ENCODE data around the gene TENM4.

The TENM4 gene

DNA sequence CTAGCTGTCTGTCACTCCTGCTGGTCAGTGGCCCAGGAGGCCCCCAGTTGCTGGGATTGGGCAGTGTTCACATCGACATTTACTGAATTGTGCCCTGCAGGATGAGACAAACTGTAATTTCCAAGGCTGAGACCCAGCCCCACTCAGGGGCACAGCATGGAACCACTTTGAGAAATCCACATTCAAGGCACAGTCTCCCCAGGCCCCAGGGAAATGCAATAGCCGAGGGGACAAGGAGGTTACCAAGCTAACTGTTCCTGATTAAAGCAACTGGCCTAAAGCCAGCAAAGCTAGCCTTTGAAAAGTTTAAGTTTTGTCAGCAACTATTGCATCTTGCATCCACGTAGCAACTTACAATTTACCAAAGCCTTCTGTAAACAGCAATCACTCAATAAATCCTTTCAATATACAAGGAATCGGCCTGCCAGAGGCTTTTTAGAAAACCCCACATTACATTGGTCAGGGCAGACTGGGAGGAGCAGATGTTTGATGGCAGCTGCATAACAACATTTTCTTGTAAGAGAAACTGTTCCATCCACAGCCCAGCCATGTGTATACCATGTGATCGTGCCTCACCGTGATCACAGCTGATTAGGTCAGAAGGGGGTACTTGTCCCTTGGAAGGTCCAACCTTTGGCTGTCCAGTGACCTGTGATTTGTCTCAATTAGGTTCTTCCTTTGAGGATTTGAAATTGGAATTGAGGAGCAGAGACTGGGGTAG, 103.9 kb downstream of the TENM4 start:
- no peak for DNase-seq

DNA sequence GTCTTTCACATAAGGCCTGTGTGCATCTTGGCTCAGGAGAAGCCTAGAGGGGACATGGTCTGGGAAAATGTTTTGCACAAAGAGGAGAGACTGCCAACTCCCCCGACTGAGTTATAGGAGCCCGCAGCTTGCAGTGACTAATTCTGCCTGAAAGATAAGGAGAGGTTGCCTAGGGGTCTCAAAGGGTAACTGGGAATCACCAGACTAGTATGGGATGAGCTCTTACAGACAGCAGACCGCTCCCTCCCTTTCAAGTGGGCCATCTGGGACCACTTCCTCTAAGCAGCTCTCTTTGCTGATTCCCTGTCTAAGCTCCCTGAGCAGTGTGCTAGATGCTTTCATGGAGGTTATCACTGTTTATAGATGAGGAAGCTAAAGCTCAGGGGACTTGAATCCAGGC, 105.1 kb downstream of the TENM4 start:
- no peak for DNase-seq

DNA sequence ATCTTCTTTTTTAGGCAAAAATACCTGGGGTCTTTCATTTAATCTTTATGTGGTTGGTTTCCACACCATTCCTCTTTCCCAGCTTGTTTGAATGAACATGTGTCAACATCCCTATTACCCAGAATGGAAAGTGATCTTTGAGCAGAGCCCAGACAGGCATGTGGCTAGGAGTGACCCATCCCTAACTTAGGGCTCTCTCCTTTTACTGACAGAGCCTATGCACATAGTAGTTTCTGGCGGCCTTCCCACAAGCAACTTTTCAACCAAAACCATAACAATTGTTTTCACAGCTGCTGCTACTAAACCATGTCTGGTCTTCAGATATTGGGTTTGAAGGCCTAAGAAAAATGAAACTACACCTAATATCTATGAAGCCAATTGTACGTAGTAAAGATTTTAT, 107.5 kb downstream of the TENM4 start:
- no peak for DNase-seq

DNA sequence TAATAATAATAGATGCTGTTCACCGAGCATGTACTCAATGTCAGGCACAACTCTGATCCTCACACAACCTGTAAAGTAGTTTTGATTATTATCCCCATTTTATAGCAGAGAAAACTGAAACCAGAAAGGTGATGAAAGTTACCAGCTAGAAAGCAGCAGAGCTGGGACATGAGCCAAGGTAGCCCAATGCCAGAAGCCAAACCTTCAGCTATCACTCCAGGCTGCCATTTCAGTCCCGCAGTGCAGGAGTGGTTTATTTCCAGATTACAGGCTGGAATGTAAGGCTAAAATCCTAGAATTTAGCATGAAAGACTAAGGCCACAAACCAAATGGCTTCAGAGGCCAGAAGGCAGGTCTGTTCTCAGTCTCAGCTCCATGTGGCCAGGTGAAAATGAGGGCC, 108.8 kb downstream of the TENM4 start:
- DNase-seq = no peak

DNA sequence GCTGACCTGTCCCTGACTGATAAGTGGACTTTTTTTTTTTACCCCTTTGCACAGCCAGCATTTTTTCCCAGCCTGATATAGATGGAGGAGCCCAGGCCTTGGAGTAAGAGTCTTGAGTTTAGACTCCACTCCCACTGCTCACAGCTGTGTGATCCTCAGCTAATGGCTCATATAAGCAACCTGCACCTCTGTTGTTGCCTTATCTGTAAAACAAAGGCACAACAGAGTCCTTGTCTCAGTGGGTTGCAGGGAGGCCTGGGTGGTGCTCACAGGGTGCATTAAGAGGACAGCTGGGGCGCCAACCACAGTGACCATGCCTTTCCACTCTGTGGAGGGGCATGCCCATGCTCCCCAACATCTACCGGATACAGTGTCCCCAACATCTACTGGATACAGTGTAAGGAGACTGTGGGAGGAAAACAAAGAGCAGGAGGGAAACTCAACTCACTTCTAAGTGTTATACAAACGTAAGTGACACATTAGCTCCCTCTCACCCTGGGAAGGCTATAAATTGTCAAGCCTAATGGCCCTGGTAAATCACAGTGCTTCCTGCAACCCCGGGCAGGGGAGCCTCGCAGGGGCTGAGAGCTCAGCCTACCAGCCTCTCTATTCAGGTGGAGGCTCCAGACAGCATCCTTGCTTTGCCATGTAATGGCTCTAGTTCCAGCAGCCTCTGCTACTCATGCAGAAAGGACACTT, 109.5 kb downstream of the TENM4 start:
- DNase-seq = no peak

DNA sequence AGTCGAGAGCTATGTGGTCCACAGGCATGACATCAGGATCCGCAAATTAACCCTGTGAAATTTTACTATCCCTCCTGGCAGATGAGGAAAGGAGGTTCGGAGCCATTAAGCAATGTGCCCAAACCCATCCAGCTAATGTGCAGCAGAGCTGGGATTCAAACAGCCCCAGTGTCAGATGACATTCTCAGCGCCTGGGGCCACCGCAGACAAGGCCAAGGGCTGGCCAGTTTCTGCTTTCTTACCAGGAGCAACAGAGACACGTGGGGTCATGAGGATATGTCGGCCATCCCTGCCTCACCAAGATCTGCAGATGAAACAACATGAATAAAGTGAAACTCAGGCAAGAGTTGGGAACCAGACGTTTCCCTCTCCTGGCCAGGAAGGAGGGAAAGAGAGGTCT, 110.2 kb downstream of the TENM4 start:
- DNase-seq = no peak

DNA sequence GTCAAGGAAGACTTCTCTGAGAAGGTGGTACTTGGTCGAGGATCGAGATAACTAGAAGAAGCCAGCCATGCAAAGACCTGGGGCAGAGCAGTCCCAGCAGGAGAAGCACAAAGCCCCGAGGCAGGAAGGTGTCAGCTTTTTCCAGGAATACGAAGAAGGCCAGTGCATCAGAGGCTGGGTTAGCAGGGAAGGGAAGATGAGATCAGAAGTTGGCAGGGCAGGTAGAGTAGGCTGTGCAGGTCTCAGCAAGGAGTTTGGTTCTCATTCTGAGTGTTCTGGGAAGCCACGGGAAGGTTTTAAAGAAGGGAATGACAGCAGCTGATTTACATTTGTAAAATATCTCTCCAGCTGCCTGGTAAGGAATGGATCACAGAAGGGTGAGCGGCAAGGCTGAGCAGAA, 111.3 kb downstream of the TENM4 start:
- DNase-seq = no peak

DNA sequence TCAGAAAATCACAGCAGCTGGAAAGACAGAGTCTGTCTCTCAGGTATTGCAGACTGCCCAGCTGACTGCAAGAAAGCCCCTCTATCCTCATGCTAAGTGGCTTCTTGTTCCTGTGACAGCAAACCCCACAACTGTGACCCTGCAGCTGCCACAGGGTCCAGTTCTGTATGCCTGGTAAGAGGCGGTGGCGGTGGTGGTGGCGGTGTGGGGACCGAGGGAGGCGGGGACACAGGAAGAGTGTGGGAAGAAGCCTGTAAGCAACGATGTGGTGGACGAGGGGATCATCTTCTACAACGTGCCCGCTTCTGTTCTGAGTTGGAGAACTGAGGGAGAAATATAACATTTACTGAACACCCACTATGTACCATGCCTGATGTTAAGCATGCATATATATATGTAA, 112.4 kb downstream of the TENM4 start:
- no peak for DNase-seq

DNA sequence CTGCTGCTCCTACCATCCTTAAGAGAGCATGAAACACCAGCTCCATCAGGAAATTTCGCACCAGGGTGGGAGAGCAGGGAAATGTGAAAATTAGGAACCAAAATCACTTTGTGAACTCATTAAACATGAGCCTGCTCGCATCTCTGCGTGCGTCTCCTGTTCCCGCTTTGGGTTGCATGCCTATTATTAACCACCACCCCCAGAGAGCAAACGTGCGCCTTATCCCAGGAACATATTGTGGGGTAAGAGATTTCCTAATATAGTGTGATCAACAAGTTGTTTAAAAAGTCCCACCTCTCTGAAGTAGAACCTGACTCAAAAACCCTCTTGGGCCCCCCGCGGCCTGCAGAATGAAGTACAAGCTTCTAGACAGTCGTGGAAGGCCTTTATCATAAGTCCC, 115.0 kb downstream of the TENM4 start:
- no peak for DNase-seq

DNA sequence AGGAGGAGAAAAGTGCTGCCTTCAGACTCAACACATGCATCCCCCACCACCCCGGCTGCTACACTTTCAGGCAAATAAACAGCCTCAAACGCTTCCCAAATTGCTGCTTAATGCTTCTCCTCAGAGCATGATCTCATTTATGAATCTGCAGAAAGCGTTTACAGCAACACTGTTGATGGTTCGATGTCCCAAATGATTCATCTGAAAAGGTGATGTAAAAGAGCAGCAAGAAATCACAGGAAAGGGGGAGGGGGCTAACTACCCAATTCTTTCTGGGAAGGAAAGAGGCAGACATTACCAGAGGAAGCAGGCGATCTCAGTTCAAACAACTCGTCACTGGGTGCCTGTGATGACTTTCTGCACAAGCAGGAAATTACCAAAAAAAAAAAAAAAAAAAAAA, 119.6 kb downstream of the TENM4 start:
- no peak for DNase-seq

DNA sequence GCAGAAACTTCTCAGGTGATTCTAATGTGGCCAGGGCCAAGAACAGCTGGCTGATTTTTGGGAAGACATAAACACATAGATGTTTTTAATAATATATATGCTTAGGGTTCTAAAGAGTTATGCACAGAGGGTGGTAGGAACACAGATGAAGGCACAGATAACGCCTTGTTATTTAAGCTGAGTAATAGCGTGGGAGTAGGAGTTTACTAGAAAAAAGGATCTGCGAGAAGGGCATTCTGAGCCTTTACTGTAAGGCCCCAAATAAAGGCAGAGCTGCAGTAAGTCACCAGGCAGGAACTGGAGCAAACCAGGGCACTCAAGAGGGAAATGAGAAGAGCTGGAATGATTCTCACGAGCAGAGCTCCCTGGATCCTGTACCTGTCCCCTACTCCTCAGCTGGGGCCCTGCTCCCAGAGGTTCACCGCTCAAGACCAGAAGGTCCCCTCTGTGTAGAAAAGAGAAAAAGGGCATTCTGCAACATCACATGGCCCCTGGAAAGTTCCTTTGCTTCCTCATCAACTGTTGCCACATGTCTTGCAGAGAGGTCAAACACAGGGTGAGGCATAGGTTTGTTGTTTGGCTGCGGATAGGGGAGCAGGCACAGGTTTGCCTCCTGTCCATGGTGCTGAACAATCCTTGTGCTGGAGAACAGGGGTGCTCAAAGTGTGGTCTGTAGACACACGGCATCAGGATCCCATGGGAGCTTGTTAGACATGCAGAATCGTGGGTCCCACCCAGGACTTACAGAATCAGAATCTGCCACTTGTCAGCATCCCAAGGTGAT, 125.7 kb downstream of the TENM4 start:
- no peak for DNase-seq

DNA sequence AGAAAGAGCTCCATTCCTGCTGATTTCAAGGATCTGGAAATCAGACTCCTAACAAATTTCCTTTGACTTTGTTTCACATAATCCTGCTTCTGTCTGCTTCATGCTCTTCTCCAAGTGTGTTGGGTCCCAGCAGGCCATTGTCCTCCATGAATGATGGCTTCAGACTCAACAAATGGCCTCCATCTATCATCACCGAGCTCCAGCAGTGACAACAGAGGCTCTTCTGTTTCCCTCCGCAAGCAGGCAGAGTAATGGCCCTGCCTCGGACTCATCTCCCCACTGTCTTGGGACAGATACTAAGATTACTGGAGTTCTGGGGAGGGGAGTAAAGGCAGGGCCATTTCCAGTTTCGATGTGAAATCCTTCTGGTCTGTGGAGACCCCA, 127.3 kb downstream of the TENM4 start:
- DNase-seq = no peak

DNA sequence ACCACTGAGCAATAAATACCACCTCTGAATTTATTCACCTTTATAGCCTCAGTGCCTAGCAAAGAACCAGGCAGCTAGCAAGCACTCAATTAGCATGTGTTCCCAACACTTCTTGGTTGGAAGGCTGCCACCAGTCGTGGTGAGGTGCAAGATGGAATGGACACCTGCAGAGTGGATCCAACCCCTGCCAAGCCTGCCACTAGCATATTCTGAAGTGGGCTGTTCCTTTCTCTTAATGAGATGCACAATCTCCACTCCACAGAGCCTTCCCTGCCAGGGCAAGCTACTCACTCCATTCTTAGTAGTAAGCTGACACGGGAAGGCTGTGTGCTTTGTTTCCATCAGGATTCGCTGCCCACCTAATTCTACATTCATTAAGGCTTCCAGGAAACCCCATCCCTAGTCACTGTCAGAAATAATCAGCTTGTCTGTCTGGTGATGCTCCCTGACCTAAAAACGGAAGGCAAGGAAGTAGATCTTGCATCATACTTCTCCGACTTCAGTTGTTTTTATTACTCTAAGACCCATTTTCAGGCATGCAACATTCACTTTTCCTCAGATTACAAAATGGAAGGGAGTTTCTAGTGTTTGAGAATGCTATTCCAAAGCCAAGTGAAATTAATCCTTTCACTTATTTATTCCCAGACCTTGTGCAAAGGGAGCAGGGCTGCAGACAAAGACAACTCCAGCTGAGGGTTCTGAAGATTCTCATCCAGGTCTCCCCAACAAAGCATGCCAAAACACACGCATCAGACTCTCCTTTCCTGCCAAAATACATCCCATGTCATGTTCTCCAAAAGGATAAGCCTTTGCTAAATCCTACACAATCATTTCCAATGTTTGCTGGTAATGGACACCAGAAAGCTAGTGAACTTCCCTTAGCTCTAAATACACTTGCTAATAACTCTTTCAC, 128.0 kb downstream of the TENM4 start:
- peak in 1 of 2 experiments; percentile 51 for DNase-seq

DNA sequence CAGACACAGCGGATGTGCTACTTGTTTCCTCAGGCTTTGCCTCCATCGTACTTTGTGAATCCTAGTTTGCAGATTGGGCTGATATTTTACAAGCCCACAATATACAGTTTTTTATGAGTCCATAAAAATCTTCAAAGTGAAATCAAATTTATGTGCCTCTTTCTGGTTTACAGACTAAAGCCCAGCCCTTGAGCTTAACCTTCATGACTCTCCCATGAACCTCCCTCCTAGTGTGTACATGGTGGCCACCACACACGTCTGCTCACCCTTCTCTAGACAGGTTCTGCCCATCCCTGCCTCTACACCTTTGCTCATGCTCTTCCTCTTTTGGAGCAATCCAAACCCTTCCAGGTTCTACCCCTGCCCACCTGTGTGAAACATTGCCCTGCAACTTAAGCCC, 129.4 kb downstream of the TENM4 start:
- DNase-seq = no peak

DNA sequence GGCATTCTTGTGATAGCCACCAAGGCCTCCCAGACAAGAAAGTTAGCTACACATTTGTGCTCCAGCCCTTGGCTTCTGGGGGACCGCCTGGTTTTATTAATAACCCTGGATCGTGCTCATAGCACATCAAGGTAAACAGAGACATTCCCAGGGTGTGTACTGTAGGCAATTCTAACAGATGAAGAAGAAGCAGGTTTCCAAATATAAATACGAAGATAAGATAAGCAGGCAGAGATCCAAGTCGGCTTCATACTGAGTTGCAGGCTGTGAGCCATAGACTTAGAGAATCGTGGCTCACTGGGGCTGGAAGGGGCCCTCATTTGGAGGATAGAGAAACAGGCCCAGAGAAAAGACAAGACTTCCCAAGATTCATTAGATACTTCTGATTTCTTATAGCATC, 131.4 kb downstream of the TENM4 start:
- DNase-seq = no peak

DNA sequence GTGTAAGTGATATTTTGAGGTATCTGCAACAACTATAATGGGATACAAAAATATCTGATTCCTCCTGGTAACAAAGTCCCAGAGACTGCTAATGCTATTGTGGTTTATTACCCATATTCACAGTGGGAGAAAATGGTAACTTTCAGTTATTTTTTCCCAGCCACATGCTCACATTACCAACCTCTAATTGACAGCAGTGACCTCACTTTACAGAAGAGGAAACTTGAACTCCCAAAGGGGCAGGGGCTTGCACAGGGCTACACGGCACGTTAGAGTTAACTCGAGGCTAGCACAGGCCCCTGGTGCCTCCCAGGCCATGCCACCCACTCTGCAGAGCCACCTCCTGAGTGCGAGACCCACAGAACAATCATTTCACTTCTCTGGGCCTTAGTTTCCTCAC, 132.4 kb downstream of the TENM4 start:
- DNase-seq = no peak

DNA sequence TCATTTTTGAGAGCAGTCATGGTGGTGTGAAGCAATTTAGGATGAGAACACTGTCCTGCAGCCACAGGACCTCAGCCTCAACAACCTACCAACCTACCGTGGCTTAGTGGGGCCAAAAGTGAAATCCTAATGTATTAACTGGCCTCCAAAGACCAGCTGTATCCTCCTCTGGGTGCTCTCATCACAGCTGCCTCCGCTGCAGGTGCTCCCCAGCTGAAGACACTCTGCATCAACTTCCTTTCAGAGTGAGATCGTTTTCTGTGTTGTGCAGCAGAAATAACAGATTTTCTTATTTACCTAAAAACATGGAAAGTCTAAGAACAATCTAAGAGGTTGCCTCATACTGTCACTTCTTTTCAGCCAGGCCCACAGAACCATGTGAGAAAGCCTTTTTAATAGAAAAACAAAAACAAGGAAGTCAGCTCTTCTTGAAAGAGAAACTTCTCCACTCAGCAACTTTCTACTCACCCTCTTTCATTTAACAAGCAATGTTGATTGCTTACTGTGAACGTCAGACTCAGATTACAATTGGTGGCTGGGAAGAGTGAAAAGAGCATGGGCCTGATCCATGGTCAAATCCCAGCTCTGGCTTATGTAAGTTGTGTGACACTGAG, 136.1 kb downstream of the TENM4 start:
- DNase-seq = no peak

DNA sequence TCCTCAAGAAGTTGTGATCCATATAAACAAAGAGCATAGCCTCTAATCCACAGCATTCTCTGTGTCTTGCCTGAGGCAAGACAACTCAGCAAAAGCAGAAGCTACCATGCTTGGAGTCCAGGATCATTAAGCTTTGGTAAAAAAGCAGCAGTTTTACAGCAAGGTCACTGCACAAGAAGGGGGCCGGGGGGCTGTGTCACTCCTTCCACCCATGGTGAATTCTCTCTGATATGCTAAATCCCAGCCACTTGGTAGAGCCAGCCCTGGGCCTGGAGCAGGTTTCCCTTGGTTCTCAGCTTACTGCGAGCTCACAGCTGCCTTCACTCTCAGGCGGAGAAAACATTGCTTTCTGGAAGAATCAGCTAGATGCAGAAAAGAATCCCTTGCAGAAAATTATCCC, 144.7 kb downstream of the TENM4 start:
- no peak for DNase-seq

DNA sequence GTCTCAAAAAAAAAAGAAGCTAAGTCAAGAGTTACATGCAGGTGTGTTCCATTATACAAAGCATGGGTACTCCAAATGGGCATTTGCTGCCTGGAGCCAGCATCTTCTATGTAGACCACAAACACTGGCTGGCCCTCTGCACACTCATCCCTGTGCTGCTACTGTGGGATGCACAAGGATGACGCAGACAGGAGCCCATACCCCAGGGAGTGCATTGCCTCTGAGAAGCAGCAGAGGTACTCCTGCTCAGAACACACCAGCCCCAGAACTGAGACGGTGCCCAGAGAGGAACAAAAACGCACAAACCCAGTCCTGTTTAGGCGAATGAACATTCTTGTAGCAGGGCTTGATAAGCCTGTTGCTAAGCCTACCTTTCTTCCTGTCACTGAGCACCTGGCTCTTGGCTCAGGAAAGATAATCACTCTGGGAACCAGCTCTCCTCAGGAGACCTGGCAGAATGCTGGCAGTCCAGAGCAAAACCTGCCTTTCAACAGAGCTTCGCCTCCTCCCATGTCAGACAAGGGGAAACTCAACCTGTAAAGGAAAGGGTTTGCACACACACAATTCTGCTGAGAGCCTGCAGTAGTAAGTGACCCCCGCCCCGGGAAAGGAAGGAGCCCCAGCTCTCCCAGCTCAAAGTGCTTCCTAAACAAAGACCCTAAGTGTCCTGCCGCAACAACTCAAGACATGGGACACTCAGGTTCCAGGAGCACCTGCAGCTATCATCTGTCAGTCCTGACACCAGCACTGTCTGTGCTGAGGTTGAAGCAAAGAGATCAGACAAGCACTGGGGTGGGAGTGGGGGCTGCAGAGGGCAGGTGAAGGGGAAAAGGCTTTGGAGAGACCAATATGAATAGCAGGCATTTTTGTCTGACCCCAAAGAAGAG, 145.7 kb downstream of the TENM4 start:
- no peak for DNase-seq

DNA sequence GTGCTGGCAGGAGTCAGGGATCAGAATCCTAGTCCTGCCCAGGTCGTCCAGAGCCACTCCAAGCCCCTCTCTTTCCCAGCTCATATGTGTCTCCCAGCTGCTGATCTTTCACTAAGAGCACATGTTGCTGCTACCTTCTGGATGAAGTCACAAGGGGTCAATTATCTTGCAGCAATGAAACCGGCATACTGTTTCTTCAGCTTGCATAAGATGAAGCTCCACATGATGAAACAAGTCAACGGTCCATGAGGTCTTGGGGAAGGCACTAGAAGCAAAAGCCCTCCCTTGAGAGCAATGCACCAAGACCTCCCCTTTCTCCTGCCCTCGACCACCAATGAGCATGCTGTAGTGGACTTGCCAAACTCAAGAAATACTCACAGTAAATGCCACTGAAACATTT, 148.9 kb downstream of the TENM4 start:
- DNase-seq = no peak

DNA sequence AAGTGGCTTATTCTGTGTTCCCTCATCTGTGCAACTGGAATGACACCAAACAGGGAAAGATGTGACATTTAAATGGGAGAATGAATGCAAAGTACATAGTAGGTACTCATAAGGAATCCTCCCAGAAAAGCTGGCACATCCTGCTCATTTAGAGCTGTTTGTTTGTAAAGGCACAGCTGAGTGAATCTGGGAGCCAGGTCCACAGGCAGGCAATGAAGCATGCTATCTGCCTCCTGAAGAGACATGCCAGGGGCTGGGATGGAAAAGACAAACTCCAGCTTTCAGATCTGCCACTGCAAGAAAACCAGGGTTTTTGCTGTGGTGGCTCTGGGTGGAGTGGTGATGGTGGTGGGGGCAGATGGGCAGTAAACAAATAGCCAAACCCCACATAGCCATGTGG, 150.1 kb downstream of the TENM4 start:
- no peak for DNase-seq

DNA sequence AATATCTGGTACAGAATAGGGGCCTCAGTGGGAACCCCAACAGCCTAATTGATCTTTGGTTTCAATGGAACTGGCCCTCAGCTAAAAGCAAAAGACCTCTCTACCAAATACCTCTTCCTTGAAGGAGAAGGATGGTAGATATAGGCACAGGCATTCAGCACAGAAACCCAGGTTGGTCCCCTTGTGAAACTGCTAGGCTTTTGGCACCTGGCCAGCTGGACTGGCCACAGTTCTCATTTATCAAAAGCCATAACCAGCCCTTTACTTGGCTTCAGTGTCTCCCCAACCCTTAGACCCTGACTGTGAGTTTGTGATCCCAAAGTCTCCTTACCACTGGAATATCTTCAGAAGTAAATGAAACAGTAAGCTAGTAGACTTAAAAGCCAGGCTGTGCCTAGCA, 152.9 kb downstream of the TENM4 start:
- DNase-seq = no peak

Measured in NCI-H446 (cell line).